Measurements from ENCODE around the gene ERVFRD-1. TPM values are rescaled to one million over a fixed set of nuclear protein-coding genes. Genes with fewer than 3 reads are reported as not detected.

Gene ERVFRD-1
- total and polyA plus RNA-seq, 2 experiments from 2014 or later, result 0.06 TPM; not detected in 1

DNA sequence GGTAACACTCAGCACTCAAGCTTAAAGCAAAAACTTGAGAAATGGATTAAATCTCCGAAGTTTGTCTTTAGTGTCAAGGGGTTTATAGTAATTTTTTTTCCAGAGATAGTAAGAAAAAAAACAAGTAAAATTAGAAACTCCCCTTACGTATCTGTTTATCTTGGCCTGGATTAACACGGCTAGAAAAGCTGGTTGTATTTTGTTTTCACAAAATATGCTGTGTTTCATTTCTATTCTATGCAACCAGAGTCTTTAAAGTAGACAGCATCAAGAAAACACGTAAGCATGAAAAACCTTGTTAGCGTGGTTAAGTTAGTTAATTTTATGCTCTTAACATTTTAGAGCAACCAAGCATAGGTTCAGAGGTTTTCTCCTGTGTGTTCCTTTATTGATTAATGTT lies 21.8 kb upstream of the ERVFRD-1 start:
- no peak overlapping the region for H3K27ac ChIP-seq (ENCODE audit: low read depth)
- no peak overlapping the region for H3K4me2 ChIP-seq
- no peaks in the 10 kb centered on the region for H3K27me3 ChIP-seq (ENCODE audit: insufficient read depth)
- H3K9me2 ChIP-seq (ENCODE audit: insufficient read depth), result no peaks in the 10 kb centered on the region
- H3K4me1 Mint-ChIP-seq, result peaks cover 30% of the 10 kb centered on the region
- no peak overlapping the region for H3K4me3 ChIP-seq
- H3K4me3 Mint-ChIP-seq, result no peak overlapping the region
- no peak for TF ChIP-seq CREB1 (CRISPR knock-in tag; IDR thresholded peaks at IDR 0.05; ENCODE audit: low read depth)
- no peak for TF ChIP-seq ZNF114 (CRISPR knock-in tag; IDR thresholded peaks at IDR 0.05)
- TF ChIP-seq, protein P1, sequence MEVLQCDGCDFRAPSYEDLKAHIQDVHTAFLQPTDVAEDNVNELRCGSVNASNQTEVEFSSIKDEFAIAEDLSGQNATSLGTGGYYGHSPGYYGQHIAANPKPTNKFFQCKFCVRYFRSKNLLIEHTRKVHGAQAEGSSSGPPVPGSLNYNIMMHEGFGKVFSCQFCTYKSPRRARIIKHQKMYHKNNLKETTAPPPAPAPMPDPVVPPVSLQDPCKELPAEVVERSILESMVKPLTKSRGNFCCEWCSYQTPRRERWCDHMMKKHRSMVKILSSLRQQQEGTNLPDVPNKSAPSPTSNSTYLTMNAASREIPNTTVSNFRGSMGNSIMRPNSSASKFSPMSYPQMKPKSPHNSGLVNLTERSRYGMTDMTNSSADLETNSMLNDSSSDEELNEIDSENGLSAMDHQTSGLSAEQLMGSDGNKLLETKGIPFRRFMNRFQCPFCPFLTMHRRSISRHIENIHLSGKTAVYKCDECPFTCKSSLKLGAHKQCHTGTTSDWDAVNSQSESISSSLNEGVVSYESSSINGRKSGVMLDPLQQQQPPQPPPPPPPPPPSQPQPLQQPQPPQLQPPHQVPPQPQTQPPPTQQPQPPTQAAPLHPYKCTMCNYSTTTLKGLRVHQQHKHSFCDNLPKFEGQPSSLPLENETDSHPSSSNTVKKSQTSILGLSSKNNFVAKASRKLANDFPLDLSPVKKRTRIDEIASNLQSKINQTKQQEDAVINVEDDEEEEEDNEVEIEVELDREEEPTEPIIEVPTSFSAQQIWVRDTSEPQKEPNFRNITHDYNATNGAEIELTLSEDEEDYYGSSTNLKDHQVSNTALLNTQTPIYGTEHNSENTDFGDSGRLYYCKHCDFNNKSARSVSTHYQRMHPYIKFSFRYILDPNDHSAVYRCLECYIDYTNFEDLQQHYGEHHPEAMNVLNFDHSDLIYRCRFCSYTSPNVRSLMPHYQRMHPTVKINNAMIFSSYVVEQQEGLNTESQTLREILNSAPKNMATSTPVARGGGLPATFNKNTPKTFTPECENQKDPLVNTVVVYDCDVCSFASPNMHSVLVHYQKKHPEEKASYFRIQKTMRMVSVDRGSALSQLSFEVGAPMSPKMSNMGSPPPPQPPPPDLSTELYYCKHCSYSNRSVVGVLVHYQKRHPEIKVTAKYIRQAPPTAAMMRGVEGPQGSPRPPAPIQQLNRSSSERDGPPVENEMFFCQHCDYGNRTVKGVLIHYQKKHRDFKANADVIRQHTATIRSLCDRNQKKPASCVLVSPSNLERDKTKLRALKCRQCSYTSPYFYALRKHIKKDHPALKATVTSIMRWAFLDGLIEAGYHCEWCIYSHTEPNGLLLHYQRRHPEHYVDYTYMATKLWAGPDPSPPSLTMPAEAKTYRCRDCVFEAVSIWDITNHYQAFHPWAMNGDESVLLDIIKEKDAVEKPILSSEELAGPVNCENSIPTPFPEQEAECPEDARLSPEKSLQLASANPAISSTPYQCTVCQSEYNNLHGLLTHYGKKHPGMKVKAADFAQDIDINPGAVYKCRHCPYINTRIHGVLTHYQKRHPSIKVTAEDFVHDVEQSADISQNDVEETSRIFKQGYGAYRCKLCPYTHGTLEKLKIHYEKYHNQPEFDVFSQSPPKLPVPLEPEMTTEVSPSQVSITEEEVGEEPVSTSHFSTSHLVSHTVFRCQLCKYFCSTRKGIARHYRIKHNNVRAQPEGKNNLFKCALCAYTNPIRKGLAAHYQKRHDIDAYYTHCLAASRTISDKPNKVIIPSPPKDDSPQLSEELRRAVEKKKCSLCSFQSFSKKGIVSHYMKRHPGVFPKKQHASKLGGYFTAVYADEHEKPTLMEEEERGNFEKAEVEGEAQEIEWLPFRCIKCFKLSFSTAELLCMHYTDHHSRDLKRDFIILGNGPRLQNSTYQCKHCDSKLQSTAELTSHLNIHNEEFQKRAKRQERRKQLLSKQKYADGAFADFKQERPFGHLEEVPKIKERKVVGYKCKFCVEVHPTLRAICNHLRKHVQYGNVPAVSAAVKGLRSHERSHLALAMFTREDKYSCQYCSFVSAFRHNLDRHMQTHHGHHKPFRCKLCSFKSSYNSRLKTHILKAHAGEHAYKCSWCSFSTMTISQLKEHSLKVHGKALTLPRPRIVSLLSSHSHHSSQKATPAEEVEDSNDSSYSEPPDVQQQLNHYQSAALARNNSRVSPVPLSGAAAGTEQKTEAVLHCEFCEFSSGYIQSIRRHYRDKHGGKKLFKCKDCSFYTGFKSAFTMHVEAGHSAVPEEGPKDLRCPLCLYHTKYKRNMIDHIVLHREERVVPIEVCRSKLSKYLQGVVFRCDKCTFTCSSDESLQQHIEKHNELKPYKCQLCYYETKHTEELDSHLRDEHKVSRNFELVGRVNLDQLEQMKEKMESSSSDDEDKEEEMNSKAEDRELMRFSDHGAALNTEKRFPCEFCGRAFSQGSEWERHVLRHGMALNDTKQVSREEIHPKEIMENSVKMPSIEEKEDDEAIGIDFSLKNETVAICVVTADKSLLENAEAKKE (CRISPR knock-in tag; IDR thresholded peaks at IDR 0.05), result no peak
- TF ChIP-seq POLR2AphosphoS5 (IDR thresholded peaks at IDR 0.05; ENCODE audit: low read depth), result no peak
- no peak for TF ChIP-seq JUNB (IDR thresholded peaks at IDR 0.05; ENCODE audit: unreplicated experiment)
- no peak for TF ChIP-seq EZH2phosphoT487 (IDR thresholded peaks at IDR 0.05; ENCODE audit: unreplicated experiment)
- no peak for TF ChIP-seq NANOG (IDR thresholded peaks at IDR 0.05; ENCODE audit: borderline replicate concordance)
- TF ChIP-seq, protein P2, sequence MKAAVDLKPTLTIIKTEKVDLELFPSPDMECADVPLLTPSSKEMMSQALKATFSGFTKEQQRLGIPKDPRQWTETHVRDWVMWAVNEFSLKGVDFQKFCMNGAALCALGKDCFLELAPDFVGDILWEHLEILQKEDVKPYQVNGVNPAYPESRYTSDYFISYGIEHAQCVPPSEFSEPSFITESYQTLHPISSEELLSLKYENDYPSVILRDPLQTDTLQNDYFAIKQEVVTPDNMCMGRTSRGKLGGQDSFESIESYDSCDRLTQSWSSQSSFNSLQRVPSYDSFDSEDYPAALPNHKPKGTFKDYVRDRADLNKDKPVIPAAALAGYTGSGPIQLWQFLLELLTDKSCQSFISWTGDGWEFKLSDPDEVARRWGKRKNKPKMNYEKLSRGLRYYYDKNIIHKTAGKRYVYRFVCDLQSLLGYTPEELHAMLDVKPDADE (IDR thresholded peaks at IDR 0.05), result no peak
- TF ChIP-seq, protein P3, sequence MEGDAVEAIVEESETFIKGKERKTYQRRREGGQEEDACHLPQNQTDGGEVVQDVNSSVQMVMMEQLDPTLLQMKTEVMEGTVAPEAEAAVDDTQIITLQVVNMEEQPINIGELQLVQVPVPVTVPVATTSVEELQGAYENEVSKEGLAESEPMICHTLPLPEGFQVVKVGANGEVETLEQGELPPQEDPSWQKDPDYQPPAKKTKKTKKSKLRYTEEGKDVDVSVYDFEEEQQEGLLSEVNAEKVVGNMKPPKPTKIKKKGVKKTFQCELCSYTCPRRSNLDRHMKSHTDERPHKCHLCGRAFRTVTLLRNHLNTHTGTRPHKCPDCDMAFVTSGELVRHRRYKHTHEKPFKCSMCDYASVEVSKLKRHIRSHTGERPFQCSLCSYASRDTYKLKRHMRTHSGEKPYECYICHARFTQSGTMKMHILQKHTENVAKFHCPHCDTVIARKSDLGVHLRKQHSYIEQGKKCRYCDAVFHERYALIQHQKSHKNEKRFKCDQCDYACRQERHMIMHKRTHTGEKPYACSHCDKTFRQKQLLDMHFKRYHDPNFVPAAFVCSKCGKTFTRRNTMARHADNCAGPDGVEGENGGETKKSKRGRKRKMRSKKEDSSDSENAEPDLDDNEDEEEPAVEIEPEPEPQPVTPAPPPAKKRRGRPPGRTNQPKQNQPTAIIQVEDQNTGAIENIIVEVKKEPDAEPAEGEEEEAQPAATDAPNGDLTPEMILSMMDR (conservative IDR thresholded peaks at IDR 0.05; ENCODE audit: low read depth in 2 of 2), result no peak
- TF ChIP-seq STAT1 (IDR thresholded peaks at IDR 0.05; ENCODE audit: unreplicated experiment), result no peak
- no peak for TF ChIP-seq EZH2 (IDR thresholded peaks at IDR 0.05; ENCODE audit: low read depth, unreplicated experiment)
- TF ChIP-seq ZNF331 (CRISPR knock-in tag; IDR thresholded peaks at IDR 0.05; ENCODE audit: low read depth), result no peak
- TF ChIP-seq, protein P4, sequence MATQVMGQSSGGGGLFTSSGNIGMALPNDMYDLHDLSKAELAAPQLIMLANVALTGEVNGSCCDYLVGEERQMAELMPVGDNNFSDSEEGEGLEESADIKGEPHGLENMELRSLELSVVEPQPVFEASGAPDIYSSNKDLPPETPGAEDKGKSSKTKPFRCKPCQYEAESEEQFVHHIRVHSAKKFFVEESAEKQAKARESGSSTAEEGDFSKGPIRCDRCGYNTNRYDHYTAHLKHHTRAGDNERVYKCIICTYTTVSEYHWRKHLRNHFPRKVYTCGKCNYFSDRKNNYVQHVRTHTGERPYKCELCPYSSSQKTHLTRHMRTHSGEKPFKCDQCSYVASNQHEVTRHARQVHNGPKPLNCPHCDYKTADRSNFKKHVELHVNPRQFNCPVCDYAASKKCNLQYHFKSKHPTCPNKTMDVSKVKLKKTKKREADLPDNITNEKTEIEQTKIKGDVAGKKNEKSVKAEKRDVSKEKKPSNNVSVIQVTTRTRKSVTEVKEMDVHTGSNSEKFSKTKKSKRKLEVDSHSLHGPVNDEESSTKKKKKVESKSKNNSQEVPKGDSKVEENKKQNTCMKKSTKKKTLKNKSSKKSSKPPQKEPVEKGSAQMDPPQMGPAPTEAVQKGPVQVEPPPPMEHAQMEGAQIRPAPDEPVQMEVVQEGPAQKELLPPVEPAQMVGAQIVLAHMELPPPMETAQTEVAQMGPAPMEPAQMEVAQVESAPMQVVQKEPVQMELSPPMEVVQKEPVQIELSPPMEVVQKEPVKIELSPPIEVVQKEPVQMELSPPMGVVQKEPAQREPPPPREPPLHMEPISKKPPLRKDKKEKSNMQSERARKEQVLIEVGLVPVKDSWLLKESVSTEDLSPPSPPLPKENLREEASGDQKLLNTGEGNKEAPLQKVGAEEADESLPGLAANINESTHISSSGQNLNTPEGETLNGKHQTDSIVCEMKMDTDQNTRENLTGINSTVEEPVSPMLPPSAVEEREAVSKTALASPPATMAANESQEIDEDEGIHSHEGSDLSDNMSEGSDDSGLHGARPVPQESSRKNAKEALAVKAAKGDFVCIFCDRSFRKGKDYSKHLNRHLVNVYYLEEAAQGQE (IDR thresholded peaks at IDR 0.05; ENCODE audit: unreplicated experiment), result no peak
- H4K20me1 ChIP-seq (replicated peaks; ENCODE audit: insufficient read depth), result peaks cover 18% of the 10 kb centered on the region; the same call in 1 of the 2 replicates
- H3F3A ChIP-seq (replicated peaks; ENCODE audit: low read depth), result no peaks in the 10 kb centered on the region
- peaks cover 13% of the 10 kb centered on the region; the same call in 2 of the 3 replicates for H3K36me3 Mint-ChIP-seq (ENCODE audit: low read depth)
- no peak overlapping the region for H3K27ac Mint-ChIP-seq
- peaks cover 42% of the 10 kb centered on the region for H3K79me2 ChIP-seq (replicated peaks; ENCODE audit: insufficient read depth)
- no peaks in the 10 kb centered on the region for H3K9me3 Mint-ChIP-seq
- H3K4me1 ChIP-seq (ENCODE audit: insufficient read depth), result peaks cover 14% of the 10 kb centered on the region; the same call in 1 of the 2 replicates
- no peak for DNase-seq (ENCODE audit: low spot score)
- no peaks in the 10 kb centered on the region for H3K36me3 ChIP-seq (ENCODE audit: insufficient read depth)
- ATAC-seq, result no peak
- H3K27me3 Mint-ChIP-seq (ENCODE audit: insufficient read depth, low read depth, poor library complexity), result no peaks in the 10 kb centered on the region
- no peak overlapping the region for H2AFZ ChIP-seq
